Nephron progenitor cell (in vitro differentiated cells): ENCODE measurements around the gene FAF2.
"Not testable (repeated sequence)": the region's sequence is repeated elsewhere in the genome, so short reads cannot be mapped to it uniquely, and the experiment has no call there.

Experiments
- DNase-seq: peaks from one replicate; pipeline ENCODE4 v3.0.0; 2021
- H3K27ac Mint-ChIP-seq: 2 replicates; pipeline ENCODE4 v1.8.0; 2021; ENCODE audit warnings: mild to moderate bottlenecking, moderate library complexity, mixed read lengths
- H3K27me3 Mint-ChIP-seq: 2 replicates; pipeline ENCODE4 v1.8.0; 2021; ENCODE audit warnings: mild to moderate bottlenecking, low read depth, mixed read lengths; ENCODE audit not compliant: poor library complexity
- H3K36me3 Mint-ChIP-seq: 2 replicates; pipeline ENCODE4 v1.8.0; 2021; ENCODE audit warnings: low read depth, mixed read lengths
- H3K4me1 Mint-ChIP-seq: 2 replicates; pipeline ENCODE4 v1.8.0; 2021; ENCODE audit warnings: mixed read lengths
- H3K4me3 Mint-ChIP-seq: 2 replicates; pipeline ENCODE4 v1.8.0; 2021; ENCODE audit warnings: mild to moderate bottlenecking, moderate library complexity, mixed read lengths
- H3K9me3 Mint-ChIP-seq: 2 replicates; pipeline ENCODE4 v1.8.0; 2021; ENCODE audit warnings: mild to moderate bottlenecking, moderate library complexity, mixed read lengths
- CTCF ChIP-seq: fragments of 200-600 bp; sonication (generic); IDR thresholded peaks from 2 replicates; pipeline ENCODE4 v1.5.0; 2021; ENCODE audit warnings: antibody characterized with exemption

FAF2 gene

DNA sequence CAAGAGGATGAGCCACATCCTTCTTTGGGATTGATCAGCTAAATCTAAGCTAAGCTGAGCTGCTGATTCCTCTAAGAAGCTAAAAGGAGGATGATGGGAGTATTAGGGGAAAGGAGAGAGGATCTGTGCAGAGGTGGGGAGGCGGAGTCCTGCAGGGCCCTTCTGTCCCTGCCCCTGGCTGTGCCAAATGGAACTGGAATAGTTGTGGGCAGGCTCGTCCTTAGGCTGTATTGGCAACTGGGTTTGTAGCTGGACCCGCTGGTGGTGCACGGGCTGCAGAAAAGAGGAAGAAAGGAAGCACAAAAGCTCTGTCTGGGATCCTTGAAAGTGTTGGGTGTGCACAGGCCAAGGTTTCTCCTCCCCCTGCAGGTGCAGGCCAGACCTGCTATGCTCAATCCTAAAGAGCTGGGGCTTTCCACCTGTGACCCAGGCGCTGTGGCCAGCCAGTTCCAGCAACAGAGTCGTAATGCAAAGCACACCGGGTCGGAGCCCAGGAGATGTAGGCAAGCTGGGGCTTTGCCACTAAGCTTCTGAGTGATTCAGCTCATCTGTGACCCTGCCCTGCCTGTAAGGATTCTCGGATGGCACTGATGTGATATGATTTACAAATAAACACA, 41.6 kb upstream of the FAF2 start:
- peaks cover 22% of the 10 kb centered on the region for H3K4me1 Mint-ChIP-seq
- DNase-seq, result no peak
- peaks cover 7% of the 10 kb centered on the region for H3K27me3 Mint-ChIP-seq
- TF ChIP-seq CTCF, result no peak
- no peaks in the 10 kb centered on the region for H3K9me3 Mint-ChIP-seq
- no peaks in the 10 kb centered on the region for H3K36me3 Mint-ChIP-seq
- H3K4me3 Mint-ChIP-seq, result no peak overlapping the region
- H3K27ac Mint-ChIP-seq, result no peak overlapping the region

DNA sequence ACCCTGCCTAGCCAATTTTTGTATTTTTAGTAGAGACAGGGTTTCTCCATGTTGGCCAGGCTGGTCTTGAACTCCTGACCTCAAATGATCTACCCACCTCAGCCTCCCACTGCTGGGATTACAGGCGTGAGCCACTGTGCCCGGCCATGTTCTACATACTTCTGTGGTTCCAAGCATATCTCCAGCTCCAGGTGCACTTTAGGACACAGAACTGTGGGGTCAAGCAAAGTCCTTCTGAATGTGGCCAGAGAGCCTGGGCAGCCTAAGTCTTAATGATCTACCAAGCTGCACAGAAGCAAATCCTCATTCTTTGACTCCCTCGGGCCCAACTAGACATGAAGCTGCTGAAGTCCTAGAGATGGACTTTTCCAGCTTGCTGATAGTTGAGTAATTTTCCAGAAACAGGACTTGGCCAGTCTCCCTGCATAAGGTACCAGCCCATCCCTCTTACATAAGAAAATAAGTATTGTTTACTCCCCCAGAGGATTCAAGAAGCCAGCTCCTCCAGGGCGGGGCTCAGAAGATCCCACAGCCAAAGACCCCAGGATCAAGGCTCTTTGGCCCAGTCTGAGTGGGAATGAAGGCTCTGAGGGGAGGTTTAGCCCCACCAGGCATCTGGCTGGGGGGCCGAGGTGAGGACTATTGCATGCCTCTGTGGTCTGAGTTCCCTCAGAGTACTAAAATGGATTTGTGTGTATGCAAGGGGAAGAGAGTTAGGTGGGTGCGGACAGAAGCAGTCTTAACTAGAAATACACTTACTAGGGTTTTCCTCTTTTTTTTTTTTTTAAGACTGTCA, 40.5 kb upstream of the FAF2 start:
- peaks cover 9% of the 10 kb centered on the region for H3K27me3 Mint-ChIP-seq
- H3K36me3 Mint-ChIP-seq, result no peaks in the 10 kb centered on the region
- no peak overlapping the region for H3K4me3 Mint-ChIP-seq
- TF ChIP-seq CTCF, result no peak
- H3K4me1 Mint-ChIP-seq, result peaks cover 13% of the 10 kb centered on the region
- DNase-seq, result no peak
- H3K27ac Mint-ChIP-seq, result no peak overlapping the region
- H3K9me3 Mint-ChIP-seq, result no peaks in the 10 kb centered on the region

DNA sequence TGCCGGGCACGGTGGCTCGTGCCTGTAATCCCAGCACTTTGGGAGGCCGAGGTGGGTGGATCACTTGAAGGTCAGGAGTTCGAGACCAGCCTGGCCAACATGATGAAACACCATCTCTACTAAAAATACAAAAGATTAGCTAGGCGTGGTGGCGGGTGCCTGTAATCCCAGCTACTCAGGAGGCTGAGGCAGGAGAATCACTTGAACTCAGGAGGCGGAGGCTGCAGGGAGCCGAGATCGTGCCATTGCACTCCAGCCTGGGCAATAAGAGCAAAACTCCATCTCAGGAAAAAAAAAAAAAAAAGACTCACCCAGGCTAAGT, 40.0 kb upstream of the FAF2 start:
- DNase-seq, H3K27ac Mint-ChIP-seq, H3K27me3 Mint-ChIP-seq, H3K36me3 Mint-ChIP-seq, H3K9me3 Mint-ChIP-seq, H3K4me3 Mint-ChIP-seq: not testable (repeated sequence)
- H3K4me1 Mint-ChIP-seq, result peaks cover 11% of the 10 kb centered on the region

GRCh38 chr5:176408590-176408989, 39.6 kb upstream of the FAF2 start:
- H3K4me3 Mint-ChIP-seq, result no peak overlapping the region
- no peak for DNase-seq
- H3K27ac Mint-ChIP-seq, result no peak overlapping the region
- no peak for TF ChIP-seq CTCF
- H3K4me1 Mint-ChIP-seq, result peaks cover 11% of the 10 kb centered on the region
- H3K9me3 Mint-ChIP-seq, result no peaks in the 10 kb centered on the region
- peaks cover 9% of the 10 kb centered on the region for H3K27me3 Mint-ChIP-seq
- H3K36me3 Mint-ChIP-seq, result no peaks in the 10 kb centered on the region

DNA sequence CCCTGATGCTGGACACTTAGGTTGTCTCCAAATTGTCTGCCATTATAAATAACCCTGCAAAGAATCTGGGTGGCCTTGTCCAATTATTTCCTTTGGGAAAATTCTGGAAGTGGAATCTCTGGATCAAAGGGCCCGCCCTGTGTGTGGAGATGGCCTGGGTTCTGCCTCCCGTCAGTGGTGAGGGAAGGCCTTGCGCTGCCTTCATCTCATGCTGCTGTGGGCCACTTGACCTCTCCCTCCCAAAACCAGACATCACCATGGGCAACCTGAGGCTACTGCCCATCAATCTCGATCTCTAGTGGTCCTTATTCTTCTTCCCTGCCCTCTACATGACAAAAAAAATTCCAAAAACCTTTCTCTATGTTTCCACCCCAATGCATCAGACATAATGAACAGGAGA, 38.4 kb upstream of the FAF2 start:
- H3K4me3 Mint-ChIP-seq, result no peak overlapping the region
- H3K27me3 Mint-ChIP-seq, result peaks cover 12% of the 10 kb centered on the region
- no peaks in the 10 kb centered on the region for H3K36me3 Mint-ChIP-seq
- no peak overlapping the region for H3K27ac Mint-ChIP-seq
- H3K4me1 Mint-ChIP-seq, result peaks cover 11% of the 10 kb centered on the region
- no peak for DNase-seq
- H3K9me3 Mint-ChIP-seq, result no peaks in the 10 kb centered on the region
- no peak for TF ChIP-seq CTCF

GRCh38 chr5:176410486-176411180, 37.6 kb upstream of the FAF2 start:
- peaks cover 13% of the 10 kb centered on the region for H3K27me3 Mint-ChIP-seq
- no peak for DNase-seq
- no peak overlapping the region for H3K27ac Mint-ChIP-seq
- no peak for TF ChIP-seq CTCF
- H3K4me1 Mint-ChIP-seq, result peaks cover 9% of the 10 kb centered on the region
- no peaks in the 10 kb centered on the region for H3K36me3 Mint-ChIP-seq
- H3K9me3 Mint-ChIP-seq, result no peaks in the 10 kb centered on the region
- no peak overlapping the region for H3K4me3 Mint-ChIP-seq
